Measurements from ENCODE around the gene ANP32E. TPM values are rescaled to one million over a fixed set of nuclear protein-coding genes. Genes with fewer than 3 reads are reported as not detected.

The ANP32E gene
- total and polyA plus RNA-seq, 4 donors, result 20.8 to 39.1 (median 33.2) TPM

- H3K4me3 ChIP-seq, result no peak overlapping the region
- ATAC-seq (ENCODE audit: insufficient read depth, low FRiP score) (no peak), DNase-seq (peak; percentile 43 to 47 (median 44))
- H3K36me3 ChIP-seq (ENCODE audit: control insufficient read depth in 4 of 4, insufficient read depth in 4 of 4, low read length in 4 of 4), result no peaks in the 10 kb centered on the region
- no peak for TF ChIP-seq CTCF (IDR thresholded peaks at IDR 0.05; ENCODE audit: control extremely low read depth, extremely low read depth)
- H3K4me1 ChIP-seq (ENCODE audit: control insufficient read depth in 5 of 5, insufficient read depth in 5 of 5, low read length in 5 of 5), result peaks cover 0 to 49% (median 1%) of the 10 kb centered on the region in 5 donors
- peak overlapping the region in 1 of 2 donors; percentile 26 for H3K9ac ChIP-seq (ENCODE audit: insufficient read depth in 1 of 2, low read length in 2 of 2)
- no peaks in the 10 kb centered on the region for H3K9me3 ChIP-seq (ENCODE audit: control insufficient read depth in 4 of 4, insufficient read depth in 3 of 4, low read length in 3 of 4)
- WGBS, 2 donors, result 19 to 35% methylated on average over 14 of the region's 14 CpGs
- no peaks in the 10 kb centered on the region for H3K27me3 ChIP-seq (ENCODE audit: control insufficient read depth in 3 of 3, insufficient read depth in 3 of 3, low read length in 2 of 3)
- peak overlapping the region in 1 of 2 donors; percentile 17 for H3K27ac ChIP-seq (ENCODE audit: low read depth in 1 of 2, low read length in 1 of 2)
These were observed 20.8 kb upstream of the ANP32E start for GRCh38 chr1:150256554-150257341.

GRCh38 chr1:150256198-150256553, 20.3 kb upstream of the ANP32E start:
- Histone ChIP-seq H3K27ac (ENCODE audit: low read depth in 1 of 2, low read length in 1 of 2) (peak overlapping the region in 1 of 2 donors; percentile 17), H3K36me3 (ENCODE audit: control insufficient read depth in 4 of 4, insufficient read depth in 4 of 4, low read length in 4 of 4) (no peaks in the 10 kb centered on the region), H3K4me1 (ENCODE audit: control insufficient read depth in 5 of 5, insufficient read depth in 5 of 5, low read length in 5 of 5) (peaks cover 0 to 49% (median 1%) of the 10 kb centered on the region in 5 donors), H3K27me3 (ENCODE audit: control insufficient read depth in 3 of 3, insufficient read depth in 3 of 3, low read length in 2 of 3) (no peaks in the 10 kb centered on the region), H3K9ac (ENCODE audit: insufficient read depth in 1 of 2, low read length in 2 of 2) (peak overlapping the region in 1 of 2 donors; percentile 26), H3K9me3 (ENCODE audit: control insufficient read depth in 4 of 4, insufficient read depth in 3 of 4, low read length in 3 of 4) (no peaks in the 10 kb centered on the region), H3K4me3 (no peak overlapping the region)
- no peak for TF ChIP-seq CTCF (IDR thresholded peaks at IDR 0.05; ENCODE audit: control extremely low read depth, extremely low read depth)
- no peak for DNase-seq
- WGBS, 2 donors, result 2 to 3% methylated on average over 1 of the region's 1 CpG
- no peak for ATAC-seq (ENCODE audit: insufficient read depth, low FRiP score)

GRCh38 chr1:150249936-150250335, 14.0 kb upstream of the ANP32E start:
- DNase-seq (no peak), ATAC-seq (ENCODE audit: insufficient read depth, low FRiP score) (no peak)
- Histone ChIP-seq H3K27ac (ENCODE audit: low read depth in 1 of 2, low read length in 1 of 2) (no peak overlapping the region), H3K9ac (ENCODE audit: insufficient read depth in 1 of 2, low read length in 2 of 2) (no peak overlapping the region), H3K9me3 (ENCODE audit: control insufficient read depth in 4 of 4, insufficient read depth in 3 of 4, low read length in 3 of 4) (no peaks in the 10 kb centered on the region), H3K36me3 (ENCODE audit: control insufficient read depth in 4 of 4, insufficient read depth in 4 of 4, low read length in 4 of 4) (no peaks in the 10 kb centered on the region), H3K27me3 (ENCODE audit: control insufficient read depth in 3 of 3, insufficient read depth in 3 of 3, low read length in 2 of 3) (no peaks in the 10 kb centered on the region), H3K4me1 (ENCODE audit: control insufficient read depth in 5 of 5, insufficient read depth in 5 of 5, low read length in 5 of 5) (no peaks in the 10 kb centered on the region), H3K4me3 (no peak overlapping the region)
- no peak for TF ChIP-seq CTCF (IDR thresholded peaks at IDR 0.05; ENCODE audit: control extremely low read depth, extremely low read depth)
- WGBS, 2 donors, result 50 to 71% methylated on average over 2 of the region's 2 CpGs
